NOMO-1 treated with dmso at 0.1 percent for 144 hours (cell line): Measurements from ENCODE around the gene NINL.
"Not testable (repeated sequence)": the region's sequence is repeated elsewhere in the genome, so short reads cannot be mapped to it uniquely, and the experiment has no call there.

ENCODE experiments used
- DNase-seq: peaks from one replicate; lab custom pipeline; 2025; ENCODE audit not compliant: unreplicated experiment; lab: John Stamatoyannopoulos, UW

The NINL gene

GRCh38 chr20:25584905-25585704 lies at the start of gene NINL:
TSS of gene NINL (minus strand) at chr20:25585531. CDS start at chr20:25526587, 58,944 bp downstream.
- DNase-seq, result no peak

GRCh38 chr20:25632940-25633790 lies 47.8 kb upstream of the NINL start:
- no peak for DNase-seq

- DNase-seq, result not testable (repeated sequence)
These were observed 45.3 kb upstream of the NINL start for GRCh38 chr20:25630615-25631014.

GRCh38 chr20:25629816-25630499 lies 44.6 kb upstream of the NINL start:
- DNase-seq, result no peak

GRCh38 chr20:25626779-25627178 lies 41.4 kb upstream of the NINL start:
- no peak for DNase-seq

- no peak for DNase-seq
These were observed 39.2 kb upstream of the NINL start for GRCh38 chr20:25624500-25624939.

- peak; percentile 91 for DNase-seq
These were observed 38.6 kb upstream of the NINL start, which contains the start of gene NANP for GRCh38 chr20:25623736-25624499. TSS of gene NANP (minus strand) at chr20:25624014. CDS start at chr20:25623948, 66 bp downstream.

- DNase-seq, result peak; percentile 8
These were observed 37.9 kb upstream of the NINL start for GRCh38 chr20:25623225-25623735.

- no peak for DNase-seq
These were observed 37.3 kb upstream of the NINL start for GRCh38 chr20:25622450-25623224.

GRCh38 chr20:25622049-25622448 lies 36.7 kb upstream of the NINL start:
- DNase-seq, result no peak

- DNase-seq, result no peak
These were observed 34.2 kb upstream of the NINL start for GRCh38 chr20:25619514-25619913.

GRCh38 chr20:25608774-25609173 lies 23.4 kb upstream of the NINL start:
- DNase-seq, result no peak

GRCh38 chr20:25606094-25606695 lies 20.9 kb upstream of the NINL start:
- no peak for DNase-seq

- no peak for DNase-seq
These were observed 19.8 kb upstream of the NINL start for GRCh38 chr20:25605148-25605547.

GRCh38 chr20:25604611-25605010 lies 19.3 kb upstream of the NINL start:
- DNase-seq, result no peak

GRCh38 chr20:25602914-25603309 lies 17.6 kb upstream of the NINL start:
- not testable (repeated sequence) for DNase-seq

GRCh38 chr20:25602191-25602913 lies 17.0 kb upstream of the NINL start:
- not testable (repeated sequence) for DNase-seq

- DNase-seq, result no peak
These were observed 16.3 kb upstream of the NINL start for GRCh38 chr20:25601659-25602058.
